GM13976 (cell line): ENCODE results near the gene PBX1.

Experiments used
- DNase-seq: peaks from one replicate; pipeline ENCODE4 v3.0.0; 2012; ENCODE audit warnings: low spot score
- in situ Hi-C: fragments of 300-500 bp; cut with MboI; formaldehyde crosslinking; loops from one replicate; pipeline ENCODE4 v1.12.0; 2022; ENCODE audit warnings: low sequenced_read_pairs, mixed read lengths, inconsistent platforms; ENCODE audit not compliant: unreplicated experiment
- TF ChIP-seq, protein P1 (sequence below): IDR thresholded peaks from 2 replicates; pipeline ENCODE4 v1.5.1; 2012; ENCODE audit warnings: borderline replicate concordance, mild to moderate bottlenecking; ENCODE audit not compliant: insufficient read depth; ENCODE audit errors: extremely low read depth, missing control alignments, control extremely low read depth

Gene PBX1

DNA sequence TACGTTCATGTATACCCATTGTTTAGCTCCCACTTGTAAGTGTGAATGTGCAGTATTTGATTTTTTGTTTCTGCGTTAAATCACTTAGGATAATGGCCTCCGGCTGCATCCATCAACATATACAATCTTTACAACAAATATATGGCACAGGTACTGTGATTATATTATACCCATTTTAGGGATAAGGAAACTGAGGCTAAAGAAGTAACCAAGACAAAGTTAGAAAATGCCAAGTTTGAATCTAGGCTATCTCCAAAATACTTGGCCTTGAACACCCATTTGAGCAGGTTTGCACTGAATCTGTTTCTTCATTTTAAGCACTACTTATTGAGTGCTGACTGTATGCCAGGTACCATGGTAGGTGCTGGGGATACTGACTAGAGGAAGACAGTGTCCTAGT lies 149.6 kb downstream of the PBX1 start:
- in situ Hi-C loops = no loop called here
- TF ChIP-seq, protein P1, sequence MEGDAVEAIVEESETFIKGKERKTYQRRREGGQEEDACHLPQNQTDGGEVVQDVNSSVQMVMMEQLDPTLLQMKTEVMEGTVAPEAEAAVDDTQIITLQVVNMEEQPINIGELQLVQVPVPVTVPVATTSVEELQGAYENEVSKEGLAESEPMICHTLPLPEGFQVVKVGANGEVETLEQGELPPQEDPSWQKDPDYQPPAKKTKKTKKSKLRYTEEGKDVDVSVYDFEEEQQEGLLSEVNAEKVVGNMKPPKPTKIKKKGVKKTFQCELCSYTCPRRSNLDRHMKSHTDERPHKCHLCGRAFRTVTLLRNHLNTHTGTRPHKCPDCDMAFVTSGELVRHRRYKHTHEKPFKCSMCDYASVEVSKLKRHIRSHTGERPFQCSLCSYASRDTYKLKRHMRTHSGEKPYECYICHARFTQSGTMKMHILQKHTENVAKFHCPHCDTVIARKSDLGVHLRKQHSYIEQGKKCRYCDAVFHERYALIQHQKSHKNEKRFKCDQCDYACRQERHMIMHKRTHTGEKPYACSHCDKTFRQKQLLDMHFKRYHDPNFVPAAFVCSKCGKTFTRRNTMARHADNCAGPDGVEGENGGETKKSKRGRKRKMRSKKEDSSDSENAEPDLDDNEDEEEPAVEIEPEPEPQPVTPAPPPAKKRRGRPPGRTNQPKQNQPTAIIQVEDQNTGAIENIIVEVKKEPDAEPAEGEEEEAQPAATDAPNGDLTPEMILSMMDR = no peak
- no peak for DNase-seq

DNA sequence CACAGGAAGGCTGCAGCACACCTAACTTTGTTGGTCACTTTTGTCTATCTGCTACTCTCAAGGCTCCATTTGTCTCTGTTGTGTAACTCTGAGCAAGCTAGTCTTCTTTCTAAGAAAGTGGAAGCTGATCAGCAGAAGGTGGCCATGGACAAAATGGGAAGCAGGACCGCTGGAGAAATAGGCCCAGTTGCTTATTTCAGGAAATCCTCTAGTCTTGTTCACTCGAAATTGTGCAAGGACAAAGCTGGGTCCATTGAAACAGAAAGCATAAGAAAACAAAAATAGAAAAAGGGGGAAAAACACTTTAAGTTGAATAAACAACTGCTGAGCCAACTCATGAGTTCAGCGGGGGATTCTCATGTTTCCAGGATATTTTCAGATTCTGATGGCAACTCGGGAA lies 150.1 kb downstream of the PBX1 start:
- in situ Hi-C loops = no loop called here
- TF ChIP-seq, protein P1 = no peak
- no peak for DNase-seq

DNA sequence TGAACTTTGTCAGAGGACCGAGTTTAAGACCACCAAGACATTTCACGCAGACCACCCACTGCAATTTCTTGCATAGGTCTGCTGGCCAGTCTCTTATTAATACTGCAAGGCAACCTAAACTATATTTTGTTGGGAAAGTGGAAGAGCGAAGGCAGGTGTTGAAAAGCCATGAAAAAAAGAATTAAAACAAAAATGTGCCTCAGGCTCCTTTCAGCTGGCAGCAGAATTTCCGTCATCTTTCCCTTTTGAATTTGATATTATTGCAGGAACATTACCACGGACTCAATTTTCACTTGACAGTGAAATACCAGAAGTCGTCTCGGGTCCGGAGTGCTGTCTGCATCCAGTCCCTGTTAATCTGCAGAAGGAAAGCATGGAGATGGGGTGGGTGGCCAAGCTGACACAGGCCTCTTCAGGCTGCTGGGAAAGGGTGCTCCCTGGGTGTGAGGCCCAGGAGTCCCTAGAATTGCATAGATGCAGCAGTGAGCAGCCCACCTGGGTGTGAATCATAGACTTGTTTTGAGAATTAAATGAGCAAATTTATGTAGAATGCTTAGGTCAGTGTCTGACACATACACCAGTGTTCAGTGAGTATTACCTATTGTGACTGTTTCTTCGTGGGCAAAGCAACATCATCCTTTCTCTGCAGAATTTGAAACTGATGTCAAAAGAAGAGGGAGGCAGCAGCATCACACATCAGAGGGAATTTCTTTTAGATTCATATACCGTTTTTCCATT lies 150.7 kb downstream of the PBX1 start:
- no peak for DNase-seq
- TF ChIP-seq, protein P1 = no peak
- in situ Hi-C loops = no loop called here

DNA sequence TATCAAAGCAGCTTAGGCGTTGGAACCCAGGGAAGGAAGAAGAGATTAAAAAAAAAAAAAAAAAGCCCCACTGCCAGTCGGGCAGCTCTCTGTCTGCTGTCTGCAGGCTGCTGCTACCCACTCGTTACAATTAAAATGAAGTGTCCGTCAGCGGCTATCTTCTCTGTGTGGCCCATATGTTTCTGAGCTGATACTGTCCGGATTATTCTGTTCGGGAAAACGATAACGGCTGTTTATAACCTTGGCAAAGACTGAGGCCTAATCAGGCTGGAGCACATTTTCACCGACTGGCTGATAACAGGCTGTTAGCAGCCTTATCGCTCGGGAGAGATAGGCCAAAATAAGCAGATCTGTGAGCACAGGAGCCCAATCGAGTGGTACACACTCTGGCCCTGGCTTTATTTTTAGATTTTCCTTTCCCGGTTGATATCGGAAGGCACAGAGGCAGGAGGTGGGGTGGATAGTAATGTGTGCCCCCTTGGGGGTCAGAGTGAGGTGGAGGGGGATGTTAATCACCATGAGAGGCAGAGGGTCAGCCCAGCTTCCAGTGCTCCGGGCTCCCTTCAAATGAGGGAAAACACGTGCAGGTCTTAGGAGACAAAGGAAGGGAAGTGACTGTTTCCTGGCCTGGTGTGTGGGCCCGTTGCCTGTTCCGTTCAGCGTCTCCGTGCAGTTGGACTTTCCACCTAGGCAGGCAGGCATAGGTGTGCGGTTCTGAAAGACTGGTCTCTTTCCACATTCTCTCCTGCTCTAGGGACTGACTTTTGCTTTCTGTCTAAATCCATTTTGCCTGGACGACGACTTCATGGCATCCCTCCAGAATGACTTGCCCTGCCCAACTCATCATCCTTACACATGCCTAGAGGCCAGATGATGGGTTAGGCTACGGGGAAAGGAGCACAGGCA lies 153.4 kb downstream of the PBX1 start:
- in situ Hi-C loops = no loop called here
- DNase-seq = no peak

DNA sequence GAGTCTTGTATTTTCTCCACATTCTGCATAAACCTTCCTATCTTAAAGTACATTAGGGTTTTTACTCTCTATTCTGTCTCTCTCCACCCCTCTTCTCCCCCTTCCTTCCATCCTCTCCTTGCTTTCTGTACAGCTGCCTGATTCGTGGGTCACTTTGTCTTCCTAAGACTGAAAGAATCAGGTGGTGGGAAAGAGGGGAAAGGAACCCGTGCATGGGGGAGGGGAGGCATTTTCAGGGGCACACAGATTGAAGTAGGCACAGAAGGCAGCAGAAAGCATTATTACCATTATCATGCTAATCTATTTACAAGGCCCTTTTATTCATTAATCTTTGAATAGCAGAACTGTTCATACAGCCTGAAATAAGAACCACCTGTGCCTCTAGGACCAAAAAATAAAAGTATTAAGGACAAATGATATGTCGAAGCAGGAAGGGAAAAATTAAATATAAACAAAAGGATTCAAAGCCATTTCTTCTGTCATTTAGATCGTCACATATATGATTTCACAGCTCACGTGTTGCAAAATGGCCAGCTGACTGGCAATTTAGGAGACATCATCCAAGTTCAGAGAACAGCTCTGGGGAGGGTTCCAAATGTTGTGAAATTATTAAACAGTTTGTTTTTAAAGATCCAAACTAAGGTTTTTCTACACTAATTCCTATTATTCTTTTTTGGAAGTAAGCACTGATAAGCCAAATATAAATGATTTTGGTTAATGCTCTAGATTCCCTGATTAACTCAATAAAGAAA lies 154.6 kb downstream of the PBX1 start:
- in situ Hi-C loops = no loop called here
- no peak for DNase-seq
- TF ChIP-seq, protein P1 = no peak

More for the DNA sequence above, 153.4 kb downstream of the PBX1 start:
- TF ChIP-seq, protein P1 = no peak

DNA sequence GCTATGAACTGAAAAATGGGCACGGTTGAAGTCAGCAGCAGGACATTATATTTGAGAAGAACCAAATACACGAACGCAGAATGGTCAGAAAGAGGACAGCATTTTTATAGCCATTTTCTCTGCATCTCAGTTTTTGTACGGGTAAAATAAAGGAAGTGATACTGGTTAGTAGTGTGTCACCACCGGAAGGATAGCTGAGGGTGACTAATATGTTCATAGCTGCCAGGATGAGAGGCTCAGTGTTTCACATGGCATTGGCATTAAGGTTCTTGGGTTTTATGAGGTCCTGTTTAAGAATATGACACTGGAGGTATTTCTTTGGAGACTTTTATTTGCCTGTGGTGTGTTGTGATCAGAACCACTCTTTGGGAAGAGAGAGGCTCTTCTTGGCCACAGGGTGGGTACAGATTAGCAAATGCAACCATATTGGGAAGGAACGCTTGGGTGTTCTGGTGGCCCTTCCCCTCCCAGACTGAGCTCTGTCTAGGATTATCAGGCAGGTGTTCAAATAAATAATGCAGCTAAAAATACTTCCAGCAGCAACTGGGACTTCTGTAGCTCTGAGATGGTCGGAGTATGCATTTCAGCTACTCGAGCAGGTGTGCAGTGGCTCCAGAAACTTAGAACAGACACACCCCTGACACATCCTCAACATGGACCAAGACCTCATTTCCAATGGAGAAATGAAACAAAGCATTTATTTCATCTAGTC lies 158.2 kb downstream of the PBX1 start:
- TF ChIP-seq, protein P1 = no peak
- in situ Hi-C loops = no loop called here
- DNase-seq = no peak
